Endometrial microvascular endothelial cells (primary cell): Measurements from ENCODE around the gene DHRS1. TPM values are rescaled to one million over a fixed set of nuclear protein-coding genes. Genes with fewer than 3 reads are reported as not detected.
"Not testable (repeated sequence)": the region's sequence is repeated elsewhere in the genome, so short reads cannot be mapped to it uniquely, and the experiment has no call there.

Source experiments
- in situ Hi-C: cut with HindIII; loops from 2 replicates; pipeline ENCODE4 v1.10.0; 2017; ENCODE audit warnings: low sequenced_read_pairs, low pct_unique_long_range_greater_than_20kb; ENCODE audit errors: inconsistent ontology term
- total RNA-seq: library from RNA; depleted of rRNA; stranded (reverse); fragments of >200 nt; gene quantifications from one replicate; pipeline ENCODE4 v1.2.3, GENCODE V29; 2015; ENCODE audit errors: inconsistent ontology term

Gene DHRS1
- total RNA-seq, 1 donor from 2014 or later, result 23.2 TPM

- in situ Hi-C loops, result no loop called here
Observed at GRCh38 chr14:24258548-24259265, 40.9 kb downstream of the DHRS1 start.

DNA sequence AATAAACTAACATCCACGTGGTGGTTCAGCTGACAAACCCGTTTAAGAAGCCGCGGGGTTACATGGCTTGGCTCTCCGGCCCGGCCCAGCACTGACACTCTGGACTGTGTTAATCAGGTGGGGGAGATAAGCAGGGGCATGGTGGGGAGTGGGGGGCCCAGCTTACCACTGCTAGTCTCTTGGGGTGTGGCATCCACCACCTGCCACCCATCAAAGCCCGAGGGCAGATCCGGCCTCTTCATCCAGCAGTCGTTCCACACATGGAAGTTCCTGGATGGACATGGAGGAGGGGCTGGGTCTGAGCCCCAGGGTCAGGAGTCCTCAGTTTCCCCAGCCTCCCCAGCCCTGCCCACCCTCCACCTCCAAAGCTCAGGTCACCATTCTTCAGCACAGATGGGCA is 41.5 kb downstream of the DHRS1 start:
- in situ Hi-C loops, result no loop called here

DNA sequence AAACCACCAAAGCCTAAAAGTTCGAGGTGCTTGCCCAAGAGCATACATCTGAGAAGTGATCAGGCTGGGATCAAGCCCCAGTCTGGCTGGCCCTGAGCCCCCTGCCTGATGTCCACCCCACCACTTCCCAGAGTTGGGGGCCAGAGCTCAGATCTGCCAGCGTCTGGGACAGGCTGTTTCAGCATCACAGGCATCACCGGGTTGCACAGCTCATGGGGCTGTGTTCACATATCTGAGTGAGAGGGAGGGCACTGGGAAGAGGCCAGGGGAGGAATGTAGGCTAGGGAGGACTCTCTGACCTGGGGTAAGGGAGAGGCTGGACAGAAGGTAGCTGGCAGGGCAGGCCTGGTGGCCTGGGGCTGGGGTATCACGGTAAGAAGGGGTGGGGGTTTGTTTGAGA is 42.6 kb downstream of the DHRS1 start:
- in situ Hi-C loops, result no loop called here

DNA sequence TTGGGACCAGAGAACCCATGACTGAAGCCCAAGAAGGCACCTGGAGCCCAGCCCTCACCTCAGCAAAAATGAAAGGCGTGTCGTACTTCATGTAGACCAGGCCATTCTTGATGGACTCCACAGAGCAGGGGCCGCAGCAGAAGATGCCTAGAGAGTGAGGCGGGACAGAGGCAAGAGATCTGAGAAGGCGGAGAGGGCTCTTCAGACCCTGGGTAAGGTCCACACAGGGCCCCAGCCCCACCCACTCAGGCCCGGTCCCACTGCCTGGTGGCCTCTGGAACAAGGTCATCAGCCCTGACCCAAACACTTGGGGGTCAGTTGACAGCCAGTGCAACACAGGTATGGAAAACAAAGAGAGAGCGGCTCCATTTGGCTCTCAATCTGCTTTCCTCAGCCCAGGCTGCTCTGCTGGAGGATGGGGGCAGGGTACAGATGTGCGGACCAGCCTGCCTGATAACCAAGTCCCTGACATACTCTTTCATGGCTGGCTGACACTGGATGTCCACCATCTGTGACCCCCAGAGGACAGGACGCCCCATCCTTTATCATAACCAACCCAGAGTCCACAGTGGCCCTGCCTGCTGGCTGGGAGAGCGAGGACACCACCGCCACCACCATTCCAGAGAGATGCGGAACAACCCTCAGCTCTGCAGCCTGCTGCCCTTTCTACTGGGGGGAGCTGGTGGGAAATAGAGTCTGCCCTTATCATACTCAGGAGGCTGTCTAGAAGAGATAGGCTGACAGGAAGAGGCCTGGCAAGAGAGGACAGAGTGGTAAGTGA is 43.5 kb downstream of the DHRS1 start:
- in situ Hi-C loops, result no loop called here

DNA sequence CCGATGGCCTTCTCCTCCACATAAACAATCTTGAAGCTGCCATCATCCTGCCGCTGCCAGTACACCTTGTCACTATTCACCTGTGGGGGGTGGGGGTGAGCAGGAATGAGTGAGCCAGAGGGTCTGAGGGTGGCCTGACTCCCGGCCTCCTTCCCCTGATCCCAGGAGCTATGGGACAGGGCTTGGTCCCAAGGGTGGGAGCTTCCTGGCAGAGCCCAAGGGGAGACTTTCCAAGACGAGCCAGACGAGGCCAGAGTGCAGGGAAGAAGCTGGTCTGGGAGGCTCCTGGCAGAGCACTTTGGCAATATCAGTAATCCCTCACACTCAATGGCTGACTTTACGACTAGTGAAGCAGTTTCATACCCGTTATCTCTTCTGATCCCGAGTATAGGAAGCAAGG is 44.1 kb downstream of the DHRS1 start:
- in situ Hi-C loops, result no loop called here

GRCh38 chr14:24254630-24255392 is 44.8 kb downstream of the DHRS1 start:
- in situ Hi-C loops, result no loop called here

DNA sequence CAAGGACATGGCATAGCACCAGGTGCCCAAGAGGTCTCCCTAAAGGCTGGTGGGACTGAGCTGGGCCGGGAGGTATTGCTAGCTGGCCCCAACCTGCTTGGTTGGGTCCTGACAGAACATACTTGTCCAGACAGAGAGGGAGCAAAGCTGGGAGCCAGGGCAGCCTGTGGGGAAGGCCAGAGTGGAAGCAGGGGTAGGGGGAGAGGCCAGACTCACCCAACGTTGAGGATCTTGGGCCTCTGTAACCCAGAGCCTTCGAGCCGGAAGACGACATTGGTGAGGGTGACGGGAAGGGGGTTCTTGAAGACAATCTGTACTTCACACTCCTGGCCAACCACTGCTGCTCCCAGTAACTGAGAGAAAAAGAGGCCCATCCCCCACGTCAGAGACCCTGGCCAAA is 45.6 kb downstream of the DHRS1 start:
- in situ Hi-C loops, result no loop called here

DNA sequence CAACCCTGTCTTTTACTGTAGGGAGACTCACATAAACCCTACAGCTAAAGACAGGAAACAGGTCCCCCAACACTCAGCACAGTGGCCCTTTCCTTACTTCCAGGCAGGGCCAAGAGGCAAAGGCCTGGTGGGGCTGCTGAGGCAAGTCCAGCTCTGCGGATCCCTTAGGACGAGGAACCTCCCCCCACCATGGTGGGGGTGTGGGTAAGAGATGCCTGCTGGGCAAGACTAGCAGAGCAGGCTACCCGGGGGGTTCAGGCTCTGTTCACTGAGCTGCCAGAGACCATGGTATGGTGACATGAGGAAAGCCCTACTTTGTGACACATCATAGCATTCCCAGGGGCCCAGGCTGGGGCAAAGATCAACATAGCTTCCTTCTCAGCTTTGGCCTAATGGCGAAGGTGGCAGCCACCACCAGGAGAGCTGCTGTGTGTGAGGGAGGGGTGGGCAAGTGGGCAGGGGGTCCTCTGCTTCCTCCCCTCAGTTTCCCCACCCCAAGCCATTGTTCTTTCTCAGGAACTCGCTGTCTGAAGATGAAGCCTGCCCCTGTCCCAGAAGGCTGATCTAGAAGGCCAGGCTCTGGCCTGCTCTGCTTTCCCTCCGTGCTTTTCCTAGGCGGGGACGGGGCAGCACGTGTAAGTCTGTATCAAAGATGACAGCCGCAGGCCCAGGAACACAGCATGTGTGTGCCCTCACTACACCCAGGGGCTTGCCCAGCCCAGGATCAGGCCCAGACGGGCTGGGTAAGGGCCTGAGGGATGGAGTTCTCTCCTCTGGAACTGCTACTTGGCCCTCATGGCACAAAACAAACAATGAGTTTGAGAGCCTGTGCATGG is 47.1 kb downstream of the DHRS1 start:
- in situ Hi-C loops, result no loop called here

DNA sequence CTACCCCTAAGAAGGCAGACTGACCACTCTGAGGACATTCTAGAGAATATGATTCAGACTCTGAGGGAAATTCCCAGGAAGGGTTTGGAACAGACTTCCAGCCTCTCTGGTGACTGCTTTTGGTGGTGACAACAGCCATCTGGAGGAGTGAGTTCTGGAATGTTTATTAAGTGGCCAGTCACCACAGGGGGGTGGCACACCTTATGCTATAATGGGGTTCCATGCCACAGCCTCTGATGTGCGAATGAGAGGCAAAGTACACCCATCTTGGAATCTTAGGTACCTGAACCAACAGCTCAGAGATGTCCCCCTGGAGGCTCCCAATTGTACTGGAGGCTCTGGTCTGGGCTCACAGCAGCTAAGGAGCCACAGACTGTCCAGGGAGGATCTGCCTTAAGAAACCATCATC is 47.7 kb downstream of the DHRS1 start:
- in situ Hi-C loops, result no loop called here

DNA sequence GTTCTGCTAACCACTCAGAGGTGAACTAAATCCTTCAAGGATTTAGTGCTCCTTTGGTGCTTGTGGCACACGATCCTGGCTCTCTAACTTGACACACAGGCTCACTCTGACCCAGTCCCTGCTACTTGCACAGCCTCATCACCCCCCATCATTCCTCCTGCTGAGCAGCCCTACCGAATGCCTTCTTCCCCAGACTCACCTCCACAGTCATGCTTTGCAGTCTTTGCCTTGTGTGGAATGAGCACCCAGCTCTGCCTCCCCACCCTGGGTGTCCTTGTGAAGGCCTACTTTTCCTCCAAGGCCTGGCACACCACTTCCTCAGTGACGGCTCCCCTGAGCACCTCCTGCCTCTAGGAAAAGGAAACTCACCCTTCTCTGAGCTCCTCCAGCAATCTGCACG is 49.2 kb downstream of the DHRS1 start:
- in situ Hi-C loops, result no loop called here

GRCh38 chr14:24249230-24250021 is 50.2 kb downstream of the DHRS1 start:
- in situ Hi-C loops, result no loop called here

GRCh38 chr14:24247422-24247821 is 52.2 kb downstream of the DHRS1 start:
- in situ Hi-C loops, result no loop called here

- in situ Hi-C loops, result no loop called here
Observed at GRCh38 chr14:24246765-24247212, 52.8 kb downstream of the DHRS1 start.

- in situ Hi-C loops, result not testable (repeated sequence)
Observed at GRCh38 chr14:24245350-24245749, 54.2 kb downstream of the DHRS1 start.

DNA sequence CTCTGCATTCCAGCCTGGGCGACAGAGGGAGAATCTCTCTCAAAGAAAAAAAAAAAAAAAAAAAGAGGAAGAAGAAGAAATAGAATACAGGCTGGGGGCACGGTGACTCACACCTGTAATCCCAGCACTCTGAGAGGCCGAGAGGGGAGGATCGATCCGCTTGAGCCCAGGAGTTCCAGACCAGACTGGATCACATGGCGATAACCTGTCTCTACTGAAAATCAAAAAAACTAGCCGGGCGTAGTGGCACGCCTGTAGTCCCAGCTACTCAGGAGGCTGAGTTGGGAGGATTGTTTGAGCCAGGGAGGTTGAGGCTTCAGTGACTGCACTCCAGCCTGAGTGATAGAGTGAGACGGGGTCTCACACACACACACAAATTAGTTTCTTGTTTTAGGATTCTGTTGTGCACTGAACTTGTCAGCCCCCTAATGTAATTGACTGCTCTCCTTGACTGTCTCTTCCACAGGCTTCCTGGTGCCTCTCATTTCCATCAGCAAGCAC is 56.2 kb downstream of the DHRS1 start:
- in situ Hi-C loops, result no loop called here

DNA sequence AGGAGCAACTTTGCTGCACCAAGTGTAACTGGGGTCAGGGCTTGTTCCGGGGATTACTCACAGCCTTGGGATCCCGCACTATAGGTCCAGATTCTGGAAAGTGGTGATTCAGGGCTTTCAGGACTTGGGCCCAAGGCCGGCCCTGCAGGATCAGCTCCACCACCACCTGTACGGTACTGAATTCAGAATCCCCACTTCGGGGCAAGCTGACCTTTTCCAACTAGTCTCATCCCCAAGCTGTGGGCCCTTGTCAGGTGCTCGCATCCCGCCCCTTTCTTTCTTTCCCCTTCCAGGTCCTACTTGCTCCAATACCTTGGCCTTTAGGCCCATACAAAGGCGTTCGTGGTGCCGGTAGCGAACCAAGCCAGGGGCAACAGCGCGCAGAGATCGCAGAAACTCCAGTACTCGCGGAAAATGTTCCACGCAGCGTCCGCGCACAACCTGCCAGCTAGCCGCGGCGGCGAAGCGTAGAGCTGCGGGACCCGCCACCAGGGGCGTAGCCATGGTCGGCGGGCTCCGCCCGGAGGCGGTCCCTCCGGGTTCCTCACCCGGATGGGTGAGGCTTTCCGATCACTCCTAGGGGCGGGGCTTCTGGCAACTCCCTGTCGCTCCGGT is 57.6 kb downstream of the DHRS1 start:
- in situ Hi-C loops, result no loop called here
